ENCODE results near the gene STAG1.

DNA sequence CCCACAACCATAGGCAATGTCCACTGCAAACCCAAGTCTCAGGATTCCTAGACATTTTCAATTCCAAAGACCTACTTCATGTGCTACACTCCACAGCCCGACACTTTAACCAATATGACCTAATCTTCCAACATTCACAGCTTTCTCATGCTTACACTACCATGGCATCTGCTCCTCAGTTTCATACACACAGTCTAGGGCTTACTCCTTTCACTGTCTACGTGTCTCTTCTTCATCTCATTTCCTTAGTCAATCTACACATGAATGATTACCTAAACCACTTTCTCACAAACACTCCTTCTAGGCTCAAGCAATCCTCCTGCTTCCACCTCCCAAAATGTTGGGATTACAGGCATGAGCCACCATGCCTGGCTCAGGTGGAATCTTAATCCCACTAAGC lies 106.3 kb downstream of the STAG1 start:
- no peak for TF ChIP-seq TAF1 (IDR thresholded peaks at IDR 0.05; ENCODE audit: low read depth, low read length)
- no peak for TF ChIP-seq POLR2AphosphoS5 (IDR thresholded peaks at IDR 0.05; ENCODE audit: low read depth, low read length)
- TF ChIP-seq POLR2A (IDR thresholded peaks at IDR 0.05; ENCODE audit: low read depth, low read length) = no peak
- TF ChIP-seq SPI1 (IDR thresholded peaks at IDR 0.05; ENCODE audit: low read depth, low read length) = no peak
- TF ChIP-seq POU2F2 (IDR thresholded peaks at IDR 0.05; ENCODE audit: low read depth, low read length) = no peak

All from GM12891 (cell line).